Esophagus squamous epithelium (tissue), 4 donors: Measurements from ENCODE around the gene EIF3A.

Experiments used
- POLR2A ChIP-seq, 4 donors: fragments of 450-650 bp; IDR thresholded peaks; one replicate each; pipeline ENCODE4 v1.6.1; 2017; ENCODE audit warnings: antibody characterized with exemption in 4 of 4, mild to moderate bottlenecking in 4 of 4, moderate library complexity in 3 of 4
- TF ChIP-seq, protein P1 (sequence below), 6 experiments: fragments of 450-650 bp in 4 of 6; fragments of 200-600 bp in 2 of 6; sonication (generic) in 2 of 6; IDR thresholded peaks; one replicate each; pipeline ENCODE4 v1.5.1; 2016 to 2019; ENCODE audit warnings: antibody characterized with exemption in 6 of 6, mild to moderate bottlenecking in 4 of 6, moderate library complexity in 4 of 6

DNA sequence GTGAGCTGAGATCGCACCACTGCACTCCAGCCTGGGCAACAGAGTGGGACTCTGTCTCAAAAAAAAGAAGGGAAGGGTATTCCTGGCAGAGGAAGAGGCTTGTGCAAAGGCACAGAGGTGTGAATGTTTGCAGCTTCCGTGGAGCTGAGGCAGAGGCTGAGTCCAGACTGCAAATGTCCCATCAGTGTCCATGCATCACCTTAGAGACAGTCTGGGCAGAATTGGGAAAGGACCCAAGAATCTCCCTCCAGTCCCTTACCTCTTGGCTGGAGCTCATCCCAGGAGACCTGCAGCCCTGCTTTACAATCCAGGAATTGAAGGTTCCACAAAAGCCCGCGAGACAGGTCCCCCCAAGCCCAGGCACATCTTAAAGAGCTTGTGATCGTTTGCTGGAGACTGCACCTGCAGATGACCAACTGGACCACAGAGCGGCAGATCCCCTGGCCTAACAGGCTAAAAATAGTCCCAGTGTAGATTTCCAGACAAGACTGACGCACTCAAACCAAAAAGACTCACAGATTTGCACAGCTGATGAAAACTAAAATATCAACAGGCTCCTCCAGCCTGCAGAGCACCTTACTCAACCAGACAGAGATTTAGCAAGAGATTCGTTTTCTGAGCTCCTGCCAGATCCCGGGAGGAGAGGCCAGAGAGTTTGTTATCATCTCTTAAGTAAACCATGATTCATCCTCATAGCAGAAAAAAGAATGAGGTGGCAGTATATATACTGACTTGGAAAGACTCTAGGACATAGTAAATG is 74.0 kb downstream of the EIF3A start:
- TF ChIP-seq, protein P1, sequence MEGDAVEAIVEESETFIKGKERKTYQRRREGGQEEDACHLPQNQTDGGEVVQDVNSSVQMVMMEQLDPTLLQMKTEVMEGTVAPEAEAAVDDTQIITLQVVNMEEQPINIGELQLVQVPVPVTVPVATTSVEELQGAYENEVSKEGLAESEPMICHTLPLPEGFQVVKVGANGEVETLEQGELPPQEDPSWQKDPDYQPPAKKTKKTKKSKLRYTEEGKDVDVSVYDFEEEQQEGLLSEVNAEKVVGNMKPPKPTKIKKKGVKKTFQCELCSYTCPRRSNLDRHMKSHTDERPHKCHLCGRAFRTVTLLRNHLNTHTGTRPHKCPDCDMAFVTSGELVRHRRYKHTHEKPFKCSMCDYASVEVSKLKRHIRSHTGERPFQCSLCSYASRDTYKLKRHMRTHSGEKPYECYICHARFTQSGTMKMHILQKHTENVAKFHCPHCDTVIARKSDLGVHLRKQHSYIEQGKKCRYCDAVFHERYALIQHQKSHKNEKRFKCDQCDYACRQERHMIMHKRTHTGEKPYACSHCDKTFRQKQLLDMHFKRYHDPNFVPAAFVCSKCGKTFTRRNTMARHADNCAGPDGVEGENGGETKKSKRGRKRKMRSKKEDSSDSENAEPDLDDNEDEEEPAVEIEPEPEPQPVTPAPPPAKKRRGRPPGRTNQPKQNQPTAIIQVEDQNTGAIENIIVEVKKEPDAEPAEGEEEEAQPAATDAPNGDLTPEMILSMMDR (IDR thresholded peaks at IDR 0.05), result no peak
- no peak for TF ChIP-seq POLR2A (IDR thresholded peaks at IDR 0.05)
